ENCODE data around the gene NIBAN1. TPM values are rescaled to one million over a fixed set of nuclear protein-coding genes. Genes with fewer than 3 reads are reported as not detected.

NIBAN1 gene
- polyA plus RNA-seq, 1 donor from 2014 or later: 0.09 TPM

DNA sequence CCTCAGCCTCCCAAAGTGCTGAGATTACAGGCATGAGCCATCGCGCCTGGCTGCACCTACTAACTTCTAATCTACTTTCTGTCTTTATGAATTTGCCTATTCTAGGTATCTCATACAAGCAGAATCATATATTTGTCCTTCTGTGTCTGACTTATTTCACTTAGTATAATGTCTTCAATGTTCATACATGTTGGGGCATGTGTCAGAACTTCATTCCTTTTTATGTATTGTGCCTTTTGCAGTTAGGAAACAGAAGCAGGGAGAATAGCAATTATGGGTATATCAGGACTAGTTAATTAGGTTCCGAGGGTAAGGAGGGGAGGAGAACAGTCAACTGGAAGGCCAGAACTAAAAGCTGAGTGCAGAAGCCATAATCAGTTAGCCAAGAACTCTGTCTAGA, 18.0 kb upstream of the NIBAN1 start:
- no peaks in the 10 kb centered on the region for H3K36me3 ChIP-seq (ENCODE audit: insufficient read depth, low read length)
- TF ChIP-seq EZH2 (IDR thresholded peaks at IDR 0.05; ENCODE audit: borderline replicate concordance, insufficient read depth, low read length, poor library complexity, severe bottlenecking) (no peak), TAF1 (IDR thresholded peaks at IDR 0.05; ENCODE audit: low read depth) (no peak), MXI1 (conservative IDR thresholded peaks at IDR 0.05; ENCODE audit: poor library complexity, severe bottlenecking) (no peak), RAD21 (conservative IDR thresholded peaks at IDR 0.05) (no peak), EP300 (conservative IDR thresholded peaks at IDR 0.05; ENCODE audit: poor library complexity, severe bottlenecking) (no peak), SMC3 (conservative IDR thresholded peaks at IDR 0.05; ENCODE audit: poor library complexity) (no peak)
- TF ChIP-seq, protein P1, sequence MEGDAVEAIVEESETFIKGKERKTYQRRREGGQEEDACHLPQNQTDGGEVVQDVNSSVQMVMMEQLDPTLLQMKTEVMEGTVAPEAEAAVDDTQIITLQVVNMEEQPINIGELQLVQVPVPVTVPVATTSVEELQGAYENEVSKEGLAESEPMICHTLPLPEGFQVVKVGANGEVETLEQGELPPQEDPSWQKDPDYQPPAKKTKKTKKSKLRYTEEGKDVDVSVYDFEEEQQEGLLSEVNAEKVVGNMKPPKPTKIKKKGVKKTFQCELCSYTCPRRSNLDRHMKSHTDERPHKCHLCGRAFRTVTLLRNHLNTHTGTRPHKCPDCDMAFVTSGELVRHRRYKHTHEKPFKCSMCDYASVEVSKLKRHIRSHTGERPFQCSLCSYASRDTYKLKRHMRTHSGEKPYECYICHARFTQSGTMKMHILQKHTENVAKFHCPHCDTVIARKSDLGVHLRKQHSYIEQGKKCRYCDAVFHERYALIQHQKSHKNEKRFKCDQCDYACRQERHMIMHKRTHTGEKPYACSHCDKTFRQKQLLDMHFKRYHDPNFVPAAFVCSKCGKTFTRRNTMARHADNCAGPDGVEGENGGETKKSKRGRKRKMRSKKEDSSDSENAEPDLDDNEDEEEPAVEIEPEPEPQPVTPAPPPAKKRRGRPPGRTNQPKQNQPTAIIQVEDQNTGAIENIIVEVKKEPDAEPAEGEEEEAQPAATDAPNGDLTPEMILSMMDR (IDR thresholded peaks at IDR 0.05; ENCODE audit: poor library complexity, severe bottlenecking): no peak
- TF ChIP-seq, protein P2, sequence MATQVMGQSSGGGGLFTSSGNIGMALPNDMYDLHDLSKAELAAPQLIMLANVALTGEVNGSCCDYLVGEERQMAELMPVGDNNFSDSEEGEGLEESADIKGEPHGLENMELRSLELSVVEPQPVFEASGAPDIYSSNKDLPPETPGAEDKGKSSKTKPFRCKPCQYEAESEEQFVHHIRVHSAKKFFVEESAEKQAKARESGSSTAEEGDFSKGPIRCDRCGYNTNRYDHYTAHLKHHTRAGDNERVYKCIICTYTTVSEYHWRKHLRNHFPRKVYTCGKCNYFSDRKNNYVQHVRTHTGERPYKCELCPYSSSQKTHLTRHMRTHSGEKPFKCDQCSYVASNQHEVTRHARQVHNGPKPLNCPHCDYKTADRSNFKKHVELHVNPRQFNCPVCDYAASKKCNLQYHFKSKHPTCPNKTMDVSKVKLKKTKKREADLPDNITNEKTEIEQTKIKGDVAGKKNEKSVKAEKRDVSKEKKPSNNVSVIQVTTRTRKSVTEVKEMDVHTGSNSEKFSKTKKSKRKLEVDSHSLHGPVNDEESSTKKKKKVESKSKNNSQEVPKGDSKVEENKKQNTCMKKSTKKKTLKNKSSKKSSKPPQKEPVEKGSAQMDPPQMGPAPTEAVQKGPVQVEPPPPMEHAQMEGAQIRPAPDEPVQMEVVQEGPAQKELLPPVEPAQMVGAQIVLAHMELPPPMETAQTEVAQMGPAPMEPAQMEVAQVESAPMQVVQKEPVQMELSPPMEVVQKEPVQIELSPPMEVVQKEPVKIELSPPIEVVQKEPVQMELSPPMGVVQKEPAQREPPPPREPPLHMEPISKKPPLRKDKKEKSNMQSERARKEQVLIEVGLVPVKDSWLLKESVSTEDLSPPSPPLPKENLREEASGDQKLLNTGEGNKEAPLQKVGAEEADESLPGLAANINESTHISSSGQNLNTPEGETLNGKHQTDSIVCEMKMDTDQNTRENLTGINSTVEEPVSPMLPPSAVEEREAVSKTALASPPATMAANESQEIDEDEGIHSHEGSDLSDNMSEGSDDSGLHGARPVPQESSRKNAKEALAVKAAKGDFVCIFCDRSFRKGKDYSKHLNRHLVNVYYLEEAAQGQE (IDR thresholded peaks at IDR 0.05; ENCODE audit: borderline replicate concordance): no peak
- H3K9me3 ChIP-seq (ENCODE audit: low read length): no peaks in the 10 kb centered on the region
- H3K79me2 ChIP-seq (replicated peaks; ENCODE audit: insufficient read depth, low read length): no peaks in the 10 kb centered on the region
- no peak overlapping the region for H3K4me2 ChIP-seq (ENCODE audit: low read length)
- no peak overlapping the region for H3K27ac ChIP-seq (ENCODE audit: low read length)
- no peaks in the 10 kb centered on the region for H4K20me1 ChIP-seq (ENCODE audit: insufficient read depth)
- H3K9me2 ChIP-seq (ENCODE audit: insufficient read depth, low read length): no peaks in the 10 kb centered on the region
- H2AFZ ChIP-seq (ENCODE audit: low read depth, low read length): no peak overlapping the region
- H3K4me3 ChIP-seq (ENCODE audit: low read length): no peak overlapping the region
- H3F3A ChIP-seq (ENCODE audit: insufficient read depth, low read length, poor library complexity, severe bottlenecking): no peaks in the 10 kb centered on the region
- no peaks in the 10 kb centered on the region for H3K27me3 ChIP-seq (ENCODE audit: insufficient read depth, low read depth, low read length)
- no peak overlapping the region for H3K9ac ChIP-seq (ENCODE audit: low read length)

GRCh38 chr1:184990204-184990603, 15.9 kb upstream of the NIBAN1 start:
- no peak overlapping the region for H2AFZ ChIP-seq (ENCODE audit: low read depth, low read length)
- TF ChIP-seq, protein P1 (IDR thresholded peaks at IDR 0.05; ENCODE audit: poor library complexity, severe bottlenecking): no peak
- no peak for TF ChIP-seq MXI1 (conservative IDR thresholded peaks at IDR 0.05; ENCODE audit: poor library complexity, severe bottlenecking)
- no peak for TF ChIP-seq EP300 (conservative IDR thresholded peaks at IDR 0.05; ENCODE audit: poor library complexity, severe bottlenecking)
- no peak for TF ChIP-seq EZH2 (IDR thresholded peaks at IDR 0.05; ENCODE audit: borderline replicate concordance, insufficient read depth, low read length, poor library complexity, severe bottlenecking)
- no peak for TF ChIP-seq RAD21 (conservative IDR thresholded peaks at IDR 0.05)
- TF ChIP-seq, protein P2 (IDR thresholded peaks at IDR 0.05; ENCODE audit: borderline replicate concordance): no peak
- no peak for TF ChIP-seq POLR2AphosphoS5 (IDR thresholded peaks at IDR 0.05)
- TF ChIP-seq SMC3 (conservative IDR thresholded peaks at IDR 0.05; ENCODE audit: poor library complexity): no peak
- no peak for TF ChIP-seq TAF1 (IDR thresholded peaks at IDR 0.05; ENCODE audit: low read depth)
- H3F3A ChIP-seq (ENCODE audit: insufficient read depth, low read length, poor library complexity, severe bottlenecking): no peaks in the 10 kb centered on the region

More at GRCh38 chr1:184990204-184990603, 15.9 kb upstream of the NIBAN1 start:
- Histone ChIP-seq H3K9me2 (ENCODE audit: insufficient read depth, low read length) (no peaks in the 10 kb centered on the region), H3K36me3 (ENCODE audit: insufficient read depth, low read length) (no peaks in the 10 kb centered on the region), H3K79me2 (replicated peaks; ENCODE audit: insufficient read depth, low read length) (no peaks in the 10 kb centered on the region), H4K20me1 (ENCODE audit: insufficient read depth) (no peaks in the 10 kb centered on the region), H3K9ac (ENCODE audit: low read length) (no peak overlapping the region), H3K4me3 (ENCODE audit: low read length) (no peak overlapping the region), H3K4me2 (ENCODE audit: low read length) (no peak overlapping the region), H3K27ac (ENCODE audit: low read length) (no peak overlapping the region), H3K9me3 (ENCODE audit: low read length) (no peaks in the 10 kb centered on the region), H3K27me3 (ENCODE audit: insufficient read depth, low read depth, low read length) (no peaks in the 10 kb centered on the region)

All from neural cell (in vitro differentiated cells).